ENCODE results near the gene FRG2B. TPM values are rescaled to one million over a fixed set of nuclear protein-coding genes. Genes with fewer than 3 reads are reported as not detected.
"Not testable (repeated sequence)": the region's sequence is repeated elsewhere in the genome, so short reads cannot be mapped to it uniquely, and the experiment has no call there.

Gene FRG2B
- total and polyA plus RNA-seq, 4 donors = not detected

GRCh38 chr10:133647075-133647748 is 20.6 kb upstream of the FRG2B start:
- ATAC-seq (ENCODE audit: insufficient read depth, low FRiP score); H3K9me3 ChIP-seq (ENCODE audit: control insufficient read depth in 4 of 4, insufficient read depth in 3 of 4, low read length in 3 of 4); DNase-seq; H3K4me1 ChIP-seq (ENCODE audit: control insufficient read depth in 5 of 5, insufficient read depth in 5 of 5, low read length in 5 of 5); H3K9ac ChIP-seq (ENCODE audit: insufficient read depth in 1 of 2, low read length in 2 of 2); H3K27me3 ChIP-seq (ENCODE audit: control insufficient read depth in 3 of 3, insufficient read depth in 3 of 3, low read length in 2 of 3); H3K4me3 ChIP-seq; H3K27ac ChIP-seq (ENCODE audit: low read depth in 1 of 2, low read length in 1 of 2); H3K36me3 ChIP-seq (ENCODE audit: control insufficient read depth in 4 of 4, insufficient read depth in 4 of 4, low read length in 4 of 4): not testable (repeated sequence)
- 5 to 7% methylated on average over 12 to 14 of the region's 18 CpGs for WGBS, 2 donors
- peak; percentile 7 for TF ChIP-seq CTCF (IDR thresholded peaks at IDR 0.05; ENCODE audit: control extremely low read depth, extremely low read depth)

GRCh38 chr10:133637846-133638235 is 11.2 kb upstream of the FRG2B start:
- not testable (repeated sequence) for H3K4me3 ChIP-seq; H3K9me3 ChIP-seq (ENCODE audit: control insufficient read depth in 4 of 4, insufficient read depth in 3 of 4, low read length in 3 of 4); H3K9ac ChIP-seq (ENCODE audit: insufficient read depth in 1 of 2, low read length in 2 of 2); H3K4me1 ChIP-seq (ENCODE audit: control insufficient read depth in 5 of 5, insufficient read depth in 5 of 5, low read length in 5 of 5); H3K27ac ChIP-seq (ENCODE audit: low read depth in 1 of 2, low read length in 1 of 2); ATAC-seq (ENCODE audit: insufficient read depth, low FRiP score); H3K36me3 ChIP-seq (ENCODE audit: control insufficient read depth in 4 of 4, insufficient read depth in 4 of 4, low read length in 4 of 4); DNase-seq
- WGBS, 2 donors = 7 to 40% methylated on average over 1 to 19 of the region's 30 CpGs
- H3K27me3 ChIP-seq (ENCODE audit: control insufficient read depth in 3 of 3, insufficient read depth in 3 of 3, low read length in 2 of 3) = peaks cover 0 to 11% (median 3%) of the 10 kb centered on the region in 3 donors

GRCh38 chr10:133637202-133637845 is 10.7 kb upstream of the FRG2B start:
- H3K27ac ChIP-seq (ENCODE audit: low read depth in 1 of 2, low read length in 1 of 2); H3K9ac ChIP-seq (ENCODE audit: insufficient read depth in 1 of 2, low read length in 2 of 2); H3K36me3 ChIP-seq (ENCODE audit: control insufficient read depth in 4 of 4, insufficient read depth in 4 of 4, low read length in 4 of 4); DNase-seq; ATAC-seq (ENCODE audit: insufficient read depth, low FRiP score); H3K4me3 ChIP-seq; H3K9me3 ChIP-seq (ENCODE audit: control insufficient read depth in 4 of 4, insufficient read depth in 3 of 4, low read length in 3 of 4); H3K4me1 ChIP-seq (ENCODE audit: control insufficient read depth in 5 of 5, insufficient read depth in 5 of 5, low read length in 5 of 5): not testable (repeated sequence)
- H3K27me3 ChIP-seq (ENCODE audit: control insufficient read depth in 3 of 3, insufficient read depth in 3 of 3, low read length in 2 of 3) = peaks cover 0 to 11% (median 3%) of the 10 kb centered on the region in 3 donors
- 2 to 17% methylated on average over 1 to 6 of the region's 35 CpGs for WGBS, 2 donors

- not testable (repeated sequence) for ATAC-seq (ENCODE audit: insufficient read depth, low FRiP score); H3K9ac ChIP-seq (ENCODE audit: insufficient read depth in 1 of 2, low read length in 2 of 2); H3K4me3 ChIP-seq; H3K4me1 ChIP-seq (ENCODE audit: control insufficient read depth in 5 of 5, insufficient read depth in 5 of 5, low read length in 5 of 5); H3K27ac ChIP-seq (ENCODE audit: low read depth in 1 of 2, low read length in 1 of 2); H3K27me3 ChIP-seq (ENCODE audit: control insufficient read depth in 3 of 3, insufficient read depth in 3 of 3, low read length in 2 of 3); H3K9me3 ChIP-seq (ENCODE audit: control insufficient read depth in 4 of 4, insufficient read depth in 3 of 4, low read length in 3 of 4); H3K36me3 ChIP-seq (ENCODE audit: control insufficient read depth in 4 of 4, insufficient read depth in 4 of 4, low read length in 4 of 4); DNase-seq
- WGBS, 2 donors = 63 to 69% methylated on average over 1 to 3 of the region's 5 CpGs
Measured at GRCh38 chr10:133630723-133631249, 4.2 kb upstream of the FRG2B start.

GRCh38 chr10:133622544-133622943 is 4.1 kb downstream of the FRG2B start:
- H3K9me3 ChIP-seq (ENCODE audit: control insufficient read depth in 4 of 4, insufficient read depth in 3 of 4, low read length in 3 of 4); ATAC-seq (ENCODE audit: insufficient read depth, low FRiP score); H3K4me3 ChIP-seq; DNase-seq; H3K4me1 ChIP-seq (ENCODE audit: control insufficient read depth in 5 of 5, insufficient read depth in 5 of 5, low read length in 5 of 5); H3K36me3 ChIP-seq (ENCODE audit: control insufficient read depth in 4 of 4, insufficient read depth in 4 of 4, low read length in 4 of 4); H3K9ac ChIP-seq (ENCODE audit: insufficient read depth in 1 of 2, low read length in 2 of 2); H3K27ac ChIP-seq (ENCODE audit: low read depth in 1 of 2, low read length in 1 of 2): not testable (repeated sequence)
- H3K27me3 ChIP-seq (ENCODE audit: control insufficient read depth in 3 of 3, insufficient read depth in 3 of 3, low read length in 2 of 3) = peaks cover 0 to 13% (median 3%) of the 10 kb centered on the region in 3 donors
- WGBS, 2 donors = 33 to 60% methylated on average over 15 to 24 of the region's 31 CpGs

Measured in lung (tissue), 12 donors.